22Rv1 (cell line): ENCODE measurements around the gene LGALS9B.
"Not testable (repeated sequence)": the region's sequence is repeated elsewhere in the genome, so short reads cannot be mapped to it uniquely, and the experiment has no call there.

ENCODE experiments used
- ZFX ChIP-seq: fragments of 450-650 bp; IDR thresholded peaks from 2 replicates; pipeline ENCODE4 v1.6.1; 2017; ENCODE audit warnings: antibody characterized with exemption, borderline replicate concordance
- TF ChIP-seq, protein P1 (sequence below): fragments of 450-650 bp; IDR thresholded peaks from 2 replicates; pipeline ENCODE4 v1.5.1; 2017; ENCODE audit warnings: mild to moderate bottlenecking

DNA sequence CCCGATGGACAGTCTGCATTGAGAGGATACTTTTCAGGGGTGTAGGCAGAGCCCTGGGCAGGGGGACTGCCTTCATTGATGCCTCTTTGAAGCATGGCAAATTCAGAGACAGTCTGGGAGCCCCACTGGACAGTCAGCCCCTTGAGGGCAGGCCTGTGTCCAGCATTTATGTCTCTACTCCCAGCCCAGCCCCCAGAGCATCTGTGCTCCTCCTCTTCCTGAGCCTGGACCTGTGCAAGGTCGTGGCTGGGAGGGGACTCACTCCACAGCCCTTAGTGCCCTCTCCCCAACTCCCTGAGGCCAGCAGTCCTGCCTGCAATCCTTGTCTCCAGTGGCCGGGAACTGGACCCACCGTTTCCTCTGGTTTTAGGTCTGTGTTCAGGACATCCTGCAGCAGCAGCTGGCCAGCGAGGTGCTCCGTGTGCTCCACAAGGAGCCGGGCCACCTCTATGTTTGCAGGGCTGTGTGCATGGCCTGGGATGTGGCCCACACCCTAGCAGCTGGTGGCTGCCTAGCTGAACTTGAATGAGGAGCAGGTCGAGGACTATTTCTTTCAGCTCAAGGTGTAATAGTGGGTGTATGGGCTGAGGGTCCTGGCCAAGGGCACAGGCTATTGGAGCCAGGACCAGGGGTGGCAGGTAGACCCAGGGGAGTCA is 22.6 kb downstream of the LGALS9B start:
- TF ChIP-seq, protein P1, sequence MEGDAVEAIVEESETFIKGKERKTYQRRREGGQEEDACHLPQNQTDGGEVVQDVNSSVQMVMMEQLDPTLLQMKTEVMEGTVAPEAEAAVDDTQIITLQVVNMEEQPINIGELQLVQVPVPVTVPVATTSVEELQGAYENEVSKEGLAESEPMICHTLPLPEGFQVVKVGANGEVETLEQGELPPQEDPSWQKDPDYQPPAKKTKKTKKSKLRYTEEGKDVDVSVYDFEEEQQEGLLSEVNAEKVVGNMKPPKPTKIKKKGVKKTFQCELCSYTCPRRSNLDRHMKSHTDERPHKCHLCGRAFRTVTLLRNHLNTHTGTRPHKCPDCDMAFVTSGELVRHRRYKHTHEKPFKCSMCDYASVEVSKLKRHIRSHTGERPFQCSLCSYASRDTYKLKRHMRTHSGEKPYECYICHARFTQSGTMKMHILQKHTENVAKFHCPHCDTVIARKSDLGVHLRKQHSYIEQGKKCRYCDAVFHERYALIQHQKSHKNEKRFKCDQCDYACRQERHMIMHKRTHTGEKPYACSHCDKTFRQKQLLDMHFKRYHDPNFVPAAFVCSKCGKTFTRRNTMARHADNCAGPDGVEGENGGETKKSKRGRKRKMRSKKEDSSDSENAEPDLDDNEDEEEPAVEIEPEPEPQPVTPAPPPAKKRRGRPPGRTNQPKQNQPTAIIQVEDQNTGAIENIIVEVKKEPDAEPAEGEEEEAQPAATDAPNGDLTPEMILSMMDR, result not testable (repeated sequence)
- not testable (repeated sequence) for TF ChIP-seq ZFX
